Muscle layer of duodenum (tissue), 2 donors: ENCODE measurements around the gene AAK1.

ENCODE experiments used
- H3K27ac ChIP-seq: one replicate; pipeline ENCODE4 v1.7.0; 2013; ENCODE audit warnings: mild to moderate bottlenecking, low read length
- H3K27me3 ChIP-seq: one replicate; pipeline ENCODE4 v1.7.0; 2013; ENCODE audit warnings: low read depth, mild to moderate bottlenecking, control low read depth, low read length
- H3K36me3 ChIP-seq, 2 donors: one replicate each; pipeline ENCODE4 v1.7.0; 2013; ENCODE audit warnings: low read length in 2 of 2, control low read depth in 1 of 2, mild to moderate bottlenecking in 1 of 2; ENCODE audit not compliant: insufficient read depth in 2 of 2, control insufficient read depth in 1 of 2
- H3K4me1 ChIP-seq, 2 donors: one replicate each; pipeline ENCODE4 v1.7.0; 2013; ENCODE audit warnings: low read length in 2 of 2, mild to moderate bottlenecking in 2 of 2, control low read depth in 1 of 2, moderate library complexity in 1 of 2; ENCODE audit not compliant: insufficient read depth in 2 of 2, control insufficient read depth in 1 of 2
- H3K4me3 ChIP-seq, 2 donors: one replicate each; pipeline ENCODE4 v1.7.0; 2013; ENCODE audit warnings: low read length in 2 of 2, low read depth in 1 of 2, mild to moderate bottlenecking in 1 of 2
- H3K9me3 ChIP-seq, 2 donors: one replicate each; pipeline ENCODE4 v1.7.0; 2013; ENCODE audit warnings: low read length in 2 of 2, control low read depth in 1 of 2, mild to moderate bottlenecking in 1 of 2; ENCODE audit not compliant: control insufficient read depth in 1 of 2
- donor health status: healthy.

AAK1 gene

GRCh38 chr2:69509011-69509749 lies 134.4 kb downstream of the AAK1 start:
- H3K9me3 ChIP-seq: no peaks in the 10 kb centered on the region
- H3K36me3 ChIP-seq: peaks cover 58 to 69% of the 10 kb centered on the region in 2 donors
- H3K27me3 ChIP-seq: no peaks in the 10 kb centered on the region
- H3K4me1 ChIP-seq: no peaks in the 10 kb centered on the region
- no peak overlapping the region for H3K4me3 ChIP-seq
- H3K27ac ChIP-seq: no peak overlapping the region

- Histone ChIP-seq H3K4me1 (no peaks in the 10 kb centered on the region), H3K9me3 (no peaks in the 10 kb centered on the region), H3K27me3 (no peaks in the 10 kb centered on the region), H3K36me3 (peaks cover 28 to 48% of the 10 kb centered on the region in 2 donors), H3K27ac (no peak overlapping the region), H3K4me3 (no peak overlapping the region)
Measured at GRCh38 chr2:69505710-69506109, 137.8 kb downstream of the AAK1 start.

- H3K27me3 ChIP-seq: no peaks in the 10 kb centered on the region
- peaks cover 14 to 22% of the 10 kb centered on the region in 2 donors for H3K36me3 ChIP-seq
- H3K4me3 ChIP-seq: no peak overlapping the region
- H3K4me1 ChIP-seq: peaks cover 0 to 5% of the 10 kb centered on the region in 2 donors
- no peaks in the 10 kb centered on the region for H3K9me3 ChIP-seq
- H3K27ac ChIP-seq: no peak overlapping the region
Measured at GRCh38 chr2:69501301-69501700, 142.2 kb downstream of the AAK1 start.

GRCh38 chr2:69499966-69500365 lies 143.6 kb downstream of the AAK1 start:
- peaks cover 10 to 12% of the 10 kb centered on the region in 2 donors for H3K36me3 ChIP-seq
- peaks cover 0 to 5% of the 10 kb centered on the region in 2 donors for H3K4me1 ChIP-seq
- no peaks in the 10 kb centered on the region for H3K9me3 ChIP-seq
- no peaks in the 10 kb centered on the region for H3K27me3 ChIP-seq
- no peak overlapping the region for H3K27ac ChIP-seq
- H3K4me3 ChIP-seq: no peak overlapping the region

GRCh38 chr2:69499242-69499641 lies 144.3 kb downstream of the AAK1 start:
- Histone ChIP-seq H3K9me3 (no peaks in the 10 kb centered on the region), H3K27me3 (no peaks in the 10 kb centered on the region), H3K36me3 (peaks cover 10 to 16% of the 10 kb centered on the region in 2 donors), H3K4me1 (peaks cover 0 to 5% of the 10 kb centered on the region in 2 donors), H3K4me3 (no peak overlapping the region), H3K27ac (no peak overlapping the region)

GRCh38 chr2:69495861-69496260 lies 147.7 kb downstream of the AAK1 start:
- Histone ChIP-seq H3K27me3 (no peaks in the 10 kb centered on the region), H3K4me1 (peaks cover 0 to 9% of the 10 kb centered on the region in 2 donors), H3K27ac (no peak overlapping the region), H3K36me3 (peaks cover 10 to 19% of the 10 kb centered on the region in 2 donors), H3K4me3 (no peak overlapping the region), H3K9me3 (no peaks in the 10 kb centered on the region)

GRCh38 chr2:69495008-69495407 lies 148.5 kb downstream of the AAK1 start:
- H3K4me1 ChIP-seq: peaks cover 0 to 5% of the 10 kb centered on the region in 2 donors
- H3K27me3 ChIP-seq: no peaks in the 10 kb centered on the region
- H3K36me3 ChIP-seq: peaks cover 10 to 19% of the 10 kb centered on the region in 2 donors
- no peaks in the 10 kb centered on the region for H3K9me3 ChIP-seq
- H3K27ac ChIP-seq: no peak overlapping the region
- no peak overlapping the region for H3K4me3 ChIP-seq

- Histone ChIP-seq H3K36me3 (peaks cover 10 to 19% of the 10 kb centered on the region in 2 donors), H3K9me3 (no peaks in the 10 kb centered on the region), H3K27me3 (no peaks in the 10 kb centered on the region), H3K27ac (no peak overlapping the region), H3K4me1 (peaks cover 0 to 4% of the 10 kb centered on the region in 2 donors), H3K4me3 (no peak overlapping the region)
Measured at GRCh38 chr2:69494126-69494525, 149.4 kb downstream of the AAK1 start.

GRCh38 chr2:69493268-69493667 lies 150.3 kb downstream of the AAK1 start:
- Histone ChIP-seq H3K36me3 (peaks cover 4 to 10% of the 10 kb centered on the region in 2 donors), H3K4me1 (peaks cover 0 to 4% of the 10 kb centered on the region in 2 donors), H3K27ac (no peak overlapping the region), H3K9me3 (no peaks in the 10 kb centered on the region), H3K4me3 (no peak overlapping the region), H3K27me3 (no peaks in the 10 kb centered on the region)

- Histone ChIP-seq H3K4me3 (no peak overlapping the region), H3K27me3 (no peaks in the 10 kb centered on the region), H3K9me3 (no peaks in the 10 kb centered on the region), H3K4me1 (peaks cover 0 to 4% of the 10 kb centered on the region in 2 donors), H3K36me3 (peaks cover 1 to 12% of the 10 kb centered on the region in 2 donors), H3K27ac (no peak overlapping the region)
Measured at GRCh38 chr2:69491864-69492263, 151.7 kb downstream of the AAK1 start.

- Histone ChIP-seq H3K4me3 (no peak overlapping the region), H3K9me3 (no peaks in the 10 kb centered on the region), H3K36me3 (peaks cover 3 to 12% of the 10 kb centered on the region in 2 donors), H3K27me3 (no peaks in the 10 kb centered on the region), H3K4me1 (peaks cover 0 to 4% of the 10 kb centered on the region in 2 donors), H3K27ac (no peak overlapping the region)
Measured at GRCh38 chr2:69490486-69490885, 153.1 kb downstream of the AAK1 start.

- Histone ChIP-seq H3K36me3 (peaks cover 3 to 12% of the 10 kb centered on the region in 2 donors), H3K27ac (peak overlapping the region; percentile 27), H3K27me3 (no peaks in the 10 kb centered on the region)
Measured at GRCh38 chr2:69489793-69490192, 153.7 kb downstream of the AAK1 start.

More at GRCh38 chr2:69489793-69490192, 153.7 kb downstream of the AAK1 start:
- Histone ChIP-seq H3K9me3 (no peaks in the 10 kb centered on the region), H3K4me1 (peaks cover 0 to 4% of the 10 kb centered on the region in 2 donors), H3K4me3 (no peak overlapping the region)
